ENCODE data around the gene SLC35E2B.
"Not testable (repeated sequence)": the region's sequence is repeated elsewhere in the genome, so short reads cannot be mapped to it uniquely, and the experiment has no call there.

SLC35E2B gene

DNA sequence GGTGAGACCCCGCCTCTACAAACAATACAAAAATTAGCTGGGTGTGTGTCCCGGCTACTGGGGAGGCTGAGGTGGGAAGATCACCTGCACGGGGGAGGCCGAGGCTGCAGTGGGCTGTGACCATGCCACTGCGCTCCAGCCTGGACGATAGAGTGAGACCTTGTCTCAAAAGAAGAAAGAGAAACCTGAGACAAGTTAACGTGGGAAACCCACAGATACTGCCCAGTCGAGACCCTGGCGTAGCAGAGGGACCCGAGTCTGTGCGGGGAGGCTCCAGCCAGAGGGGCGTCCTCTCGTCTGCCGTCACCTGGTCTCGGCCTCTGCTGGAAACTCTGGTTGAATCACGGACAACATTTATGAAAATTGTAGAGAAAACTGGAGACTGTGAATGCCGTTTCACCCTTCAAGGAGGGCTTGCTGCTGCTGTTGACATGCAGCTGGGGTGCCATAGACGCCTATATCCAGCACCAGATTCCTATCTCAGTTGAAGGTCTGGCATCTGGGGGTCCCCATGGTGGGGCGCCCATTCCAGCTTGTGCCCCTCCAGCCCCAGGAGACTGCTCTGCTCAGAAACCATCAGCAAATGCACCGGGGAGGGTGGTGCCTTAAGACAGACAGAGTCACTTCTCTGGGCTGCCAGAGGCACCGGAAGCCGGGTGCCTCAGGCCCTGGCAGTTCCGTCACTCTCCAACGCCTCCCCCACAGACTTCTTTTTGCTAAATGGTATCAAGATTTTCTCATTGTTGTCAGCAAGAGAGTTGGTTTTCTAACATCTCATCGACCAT lies 20.2 kb downstream of the SLC35E2B start:
- DNase-seq = no peak

DNA sequence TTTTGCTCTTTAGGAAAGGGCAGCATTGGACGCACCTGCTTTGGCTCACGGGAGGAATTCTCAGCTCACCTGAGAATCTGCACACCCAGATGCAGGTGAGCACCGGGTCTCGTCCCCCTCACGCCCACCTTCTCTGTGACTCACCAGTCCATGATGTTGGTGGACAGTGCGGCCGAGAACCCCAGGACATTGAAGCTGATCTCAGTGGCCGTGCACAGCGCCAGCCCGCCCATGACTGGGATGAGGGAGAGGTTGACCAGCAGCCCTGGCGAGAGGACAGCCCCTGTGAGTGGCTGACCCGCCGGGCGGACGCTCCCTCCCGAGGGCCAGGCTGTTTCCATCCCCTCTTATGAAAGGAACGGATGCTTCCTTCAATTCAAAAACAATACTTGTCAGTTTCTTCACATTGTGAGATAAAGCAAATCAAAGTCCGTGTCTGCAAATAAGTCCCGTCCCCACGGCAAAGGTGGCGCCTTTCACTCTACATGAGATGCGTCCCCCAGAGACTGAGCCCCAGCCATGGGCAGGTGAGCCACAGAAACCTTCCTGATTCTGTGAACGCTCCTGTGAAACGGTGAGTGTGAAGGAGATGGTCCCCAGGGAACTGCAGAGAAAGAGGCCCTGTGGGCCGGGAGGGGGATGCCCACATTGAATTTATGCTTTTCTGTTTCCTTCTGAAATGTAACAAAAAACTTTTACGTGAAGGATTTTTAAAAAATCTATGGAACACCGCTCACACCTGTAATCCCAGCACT lies 21.1 kb downstream of the SLC35E2B start:
- no peak for DNase-seq

DNA sequence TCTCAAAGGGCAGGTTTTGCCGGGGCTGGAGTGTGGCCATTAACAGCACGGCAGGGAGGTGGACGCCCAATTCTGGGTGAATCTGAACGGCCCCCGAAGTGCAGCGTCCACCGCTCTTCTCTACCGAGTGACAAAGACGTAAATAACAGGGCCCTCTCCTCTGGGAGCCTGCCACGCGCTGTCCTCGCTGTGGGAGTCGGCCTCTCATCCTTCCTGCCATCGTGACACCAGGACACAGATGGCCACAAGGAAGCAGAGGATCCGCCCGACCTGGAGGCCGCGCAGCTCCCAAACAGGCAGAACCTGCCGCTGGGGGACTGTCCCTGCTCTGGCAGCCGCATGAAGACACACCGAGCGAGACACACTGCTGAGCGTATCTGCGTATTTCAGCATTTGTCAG lies 21.7 kb downstream of the SLC35E2B start:
- DNase-seq = no peak

DNA sequence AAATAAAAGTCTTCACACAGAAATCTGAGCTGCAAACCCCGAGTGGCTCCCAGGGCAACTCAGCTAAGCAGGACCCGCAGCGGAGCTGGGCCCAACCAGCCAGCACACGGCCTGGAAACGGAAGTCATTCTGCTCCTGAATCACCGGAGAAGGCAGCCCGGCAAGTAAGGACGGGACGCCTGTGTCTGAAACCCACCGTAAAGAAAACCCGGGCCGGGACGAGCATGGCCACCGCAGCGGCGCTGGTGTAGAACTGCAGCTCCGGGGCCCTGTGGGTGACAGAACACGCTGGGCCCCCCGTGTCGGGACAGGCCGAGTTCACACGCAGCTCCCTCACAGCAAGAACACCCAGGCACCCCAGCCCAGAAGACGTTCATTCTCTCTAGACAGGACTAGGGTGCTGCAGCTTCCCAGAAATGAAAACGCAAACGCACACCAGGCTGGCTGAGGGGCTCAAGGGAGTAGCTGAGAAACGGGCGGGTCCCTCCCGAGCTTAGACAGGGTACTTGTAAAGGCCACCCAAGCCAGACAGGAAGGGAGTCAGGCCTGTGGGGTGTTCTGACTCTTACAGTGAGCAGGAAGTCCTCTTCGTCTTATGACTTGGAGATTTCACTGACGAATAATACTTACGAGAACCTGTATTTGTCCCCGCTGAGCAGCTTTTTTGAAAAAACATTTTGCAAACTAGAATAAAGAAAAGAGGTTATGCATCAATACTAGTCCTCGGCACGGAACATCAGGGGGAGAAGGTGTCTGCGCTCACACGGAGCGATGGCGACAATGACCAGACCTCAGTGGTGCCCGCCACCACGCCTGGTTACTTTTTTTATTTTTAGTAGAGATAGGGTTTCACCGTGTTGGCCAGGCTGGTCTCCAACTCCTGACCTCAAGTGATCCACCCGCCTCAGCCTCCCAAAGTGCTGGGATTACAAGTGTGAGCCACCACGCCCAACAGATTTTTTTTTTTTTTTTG lies 22.8 kb downstream of the SLC35E2B start:
- no peak for DNase-seq

DNA sequence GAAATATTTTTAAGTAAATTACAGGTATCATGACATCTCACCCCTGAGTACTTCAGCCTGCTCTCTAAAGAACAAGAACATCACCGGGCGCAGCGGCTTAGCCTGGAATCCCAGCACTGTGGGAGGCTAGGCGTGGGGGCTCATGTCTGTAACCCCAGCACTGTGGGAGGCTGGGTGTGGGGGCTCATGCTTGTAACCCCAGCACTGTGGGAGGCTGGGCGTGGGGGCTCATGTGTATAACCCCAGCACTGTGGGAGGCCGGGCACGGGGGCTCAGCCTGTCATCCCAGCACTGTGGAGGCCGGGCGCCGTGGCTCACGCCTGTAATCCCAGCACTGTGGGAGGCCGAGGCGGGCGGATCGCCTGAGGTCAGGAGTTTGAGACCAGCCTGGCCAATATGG lies 26.1 kb downstream of the SLC35E2B start:
- no peak for DNase-seq

DNA sequence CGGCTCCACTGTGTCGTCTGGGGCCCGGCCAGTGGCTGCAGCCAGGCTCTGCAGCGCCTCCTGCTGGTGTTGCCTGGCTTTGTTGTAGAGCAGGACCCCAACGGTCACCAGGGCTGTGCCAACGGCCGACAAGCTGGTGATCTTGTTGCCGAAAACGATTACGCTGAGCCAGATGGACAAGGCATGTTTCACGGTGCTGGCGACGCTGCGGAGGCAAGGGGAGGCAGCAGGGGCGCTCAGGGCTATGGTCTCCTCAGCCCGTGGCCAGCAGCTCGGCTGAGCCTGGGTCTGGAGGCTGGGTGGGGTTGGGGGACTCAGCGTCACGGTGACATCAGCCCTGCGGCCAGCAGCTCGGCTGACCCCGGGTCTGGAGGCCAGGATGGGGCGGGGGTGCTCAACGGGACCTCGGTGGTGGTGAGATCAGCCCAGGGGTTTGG lies 26.8 kb downstream of the SLC35E2B start:
- no peak for DNase-seq

DNA sequence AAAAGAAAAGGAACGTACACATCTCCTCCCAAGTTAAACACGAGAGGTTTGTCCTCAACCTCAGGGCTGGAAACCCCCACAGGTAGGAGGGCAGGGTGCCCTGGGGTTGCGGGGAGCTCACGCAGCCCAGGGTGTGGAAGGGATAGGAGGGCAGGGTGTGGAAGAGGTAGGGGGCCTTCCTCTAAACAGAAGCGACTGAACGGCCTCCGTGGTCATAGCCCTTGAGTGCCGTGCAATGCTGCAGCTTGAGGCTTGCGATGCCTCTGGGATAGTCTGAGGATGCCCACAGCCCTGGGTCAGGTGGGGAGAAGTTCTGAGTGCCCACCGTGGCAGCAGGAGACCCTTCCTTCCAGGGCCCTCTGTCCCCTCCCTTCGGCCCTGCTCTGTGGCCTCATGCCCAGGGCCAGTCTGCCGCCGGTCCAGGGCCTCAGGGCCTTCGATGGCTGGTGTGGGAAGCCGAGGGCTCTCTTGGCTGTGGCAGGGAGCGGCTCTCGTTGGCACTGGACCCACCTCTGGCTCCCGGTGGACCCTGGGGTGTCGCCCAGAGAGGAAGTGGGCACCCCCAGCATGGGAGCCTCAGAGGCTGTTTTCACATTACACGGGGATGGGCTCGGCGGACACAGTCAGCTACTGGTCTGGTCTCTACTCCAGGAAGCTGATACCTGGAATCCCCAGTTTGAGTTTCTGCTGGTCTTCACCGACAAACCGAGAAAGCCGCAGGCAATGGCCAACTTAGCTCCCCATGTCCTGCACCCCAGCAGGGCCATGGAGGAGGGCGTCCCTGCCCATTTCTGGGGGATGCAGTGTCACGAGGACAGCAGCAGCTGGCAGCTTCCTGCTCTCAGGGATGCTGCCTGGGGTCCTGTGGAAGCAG lies 27.4 kb downstream of the SLC35E2B start:
- DNase-seq = no peak

DNA sequence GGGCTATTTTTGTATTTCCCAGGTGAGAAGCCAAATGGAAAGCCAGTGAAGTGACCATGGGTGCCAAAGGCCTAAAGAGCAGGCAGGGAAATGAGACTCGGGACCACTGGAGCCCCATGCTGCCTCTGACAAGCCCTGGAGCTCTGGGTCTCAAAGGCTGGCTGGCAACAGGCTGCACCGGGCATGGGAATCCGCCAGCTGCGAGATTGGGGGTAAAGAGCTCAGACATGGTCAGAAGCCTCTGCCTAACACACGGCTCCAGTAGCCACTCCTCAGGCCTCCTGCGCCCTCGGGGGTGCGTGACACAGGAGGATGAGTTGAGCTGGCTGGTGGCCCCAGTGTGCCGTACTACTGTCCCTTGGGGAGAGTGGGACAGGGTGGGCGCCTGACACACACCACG lies 28.3 kb downstream of the SLC35E2B start:
- not testable (repeated sequence) for DNase-seq

DNA sequence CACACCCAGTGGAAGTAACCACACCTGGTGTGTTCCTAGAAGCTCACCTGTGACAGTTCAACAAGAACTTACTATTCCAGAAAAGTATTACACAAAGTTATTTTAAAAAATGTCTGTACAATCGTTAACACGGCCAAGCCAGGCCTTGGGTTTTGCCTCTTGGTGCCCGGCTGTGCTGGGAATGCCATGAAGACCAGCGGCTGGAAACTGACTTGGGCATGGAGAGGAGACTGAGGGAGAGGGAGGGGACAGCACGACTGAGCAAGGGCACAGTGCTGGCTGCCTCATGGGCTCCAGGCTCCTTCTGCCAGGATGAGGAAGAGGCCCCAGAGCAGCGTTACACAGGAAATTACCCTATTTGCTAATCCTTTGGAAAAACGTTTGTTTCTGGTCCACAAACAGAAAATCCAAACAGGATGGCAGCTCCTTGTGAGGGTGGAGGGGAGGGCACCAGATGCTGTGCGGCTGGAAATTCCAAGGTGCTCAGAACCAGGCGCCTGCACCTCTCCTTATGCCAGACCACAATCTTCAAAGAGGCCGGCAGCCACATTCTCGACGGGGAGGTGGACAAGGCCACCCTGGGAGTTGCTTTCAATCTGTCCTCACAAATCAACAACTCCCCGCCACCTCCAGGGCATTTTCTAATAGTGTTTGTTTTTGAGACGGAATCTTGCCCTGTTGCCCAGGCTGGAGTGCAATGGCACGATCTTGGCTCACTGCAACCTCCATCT lies 29.6 kb downstream of the SLC35E2B start:
- not testable (repeated sequence) for DNase-seq

DNA sequence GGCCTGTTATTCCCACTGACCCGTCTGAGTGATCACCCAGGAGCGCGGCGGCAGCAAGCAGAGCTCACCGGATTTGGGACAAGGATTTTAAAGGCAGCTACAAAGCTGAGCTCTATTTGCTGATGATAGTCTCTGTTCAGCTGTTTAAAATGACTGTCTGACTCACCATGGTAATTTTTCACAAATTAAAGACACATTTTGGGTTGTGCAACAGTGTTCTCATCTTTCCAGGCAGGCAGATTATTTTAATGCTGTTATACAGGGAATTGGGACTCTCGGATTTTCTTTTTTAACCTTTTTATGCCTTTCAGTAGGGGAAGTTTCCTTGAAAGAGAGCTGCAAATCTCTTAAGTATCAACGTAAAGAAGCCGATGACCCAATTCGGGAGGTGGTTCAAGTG lies 30.2 kb downstream of the SLC35E2B start:
- not testable (repeated sequence) for DNase-seq

DNA sequence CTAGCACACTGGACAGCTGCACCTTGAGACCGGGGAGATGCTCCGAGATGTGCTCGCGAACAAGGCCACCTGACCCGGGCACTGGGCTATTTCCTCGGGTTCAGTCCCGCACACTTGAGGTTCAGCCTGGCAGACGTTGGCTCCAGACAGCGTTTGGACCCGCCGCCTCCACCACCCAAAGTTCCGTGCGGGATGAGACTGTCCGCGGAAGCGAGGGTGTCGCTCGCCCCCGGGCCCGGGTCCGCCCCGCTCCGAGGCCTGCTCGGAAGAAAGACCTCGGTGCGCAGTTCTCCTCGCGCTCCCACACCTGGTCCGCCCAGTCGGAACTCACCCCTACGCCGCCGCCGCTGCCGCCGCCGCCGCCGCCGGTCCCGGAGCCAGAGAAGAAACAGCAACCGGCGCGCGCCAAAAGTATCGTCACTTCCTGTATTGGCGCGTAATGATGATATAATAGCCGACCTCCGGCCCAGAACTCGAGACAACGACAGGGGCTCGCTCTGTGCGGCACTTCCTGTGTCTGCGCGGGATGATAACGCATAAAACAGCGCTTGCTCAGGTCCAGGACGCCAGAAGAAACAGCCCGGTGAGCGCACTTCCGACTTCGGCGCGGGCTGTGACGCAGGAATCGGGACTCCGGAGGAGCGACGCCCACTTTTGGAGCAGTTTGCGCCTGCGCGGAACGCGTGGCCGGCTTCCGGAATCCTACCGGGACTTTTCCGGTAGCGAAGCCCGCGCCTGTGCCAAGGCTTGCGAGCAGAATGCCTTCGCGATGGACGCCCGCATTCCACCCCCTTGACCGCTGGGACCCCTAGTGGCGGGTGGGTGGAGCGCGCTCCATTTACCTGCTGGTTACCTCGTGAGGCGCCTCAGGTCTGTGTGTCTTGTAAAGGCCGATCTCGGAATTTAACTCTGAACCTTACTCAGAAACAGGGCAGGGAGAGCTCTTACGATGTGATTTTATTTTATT lies 33.7 kb downstream of the SLC35E2B start, which contains the start of gene CDK11B:
TSS of gene CDK11B (minus strand) at position 422 of the 967 bp plus-strand sequence. CDS start 1,519 bp downstream, outside the sequence.
- peak; percentile 87 to 92 for DNase-seq

DNA sequence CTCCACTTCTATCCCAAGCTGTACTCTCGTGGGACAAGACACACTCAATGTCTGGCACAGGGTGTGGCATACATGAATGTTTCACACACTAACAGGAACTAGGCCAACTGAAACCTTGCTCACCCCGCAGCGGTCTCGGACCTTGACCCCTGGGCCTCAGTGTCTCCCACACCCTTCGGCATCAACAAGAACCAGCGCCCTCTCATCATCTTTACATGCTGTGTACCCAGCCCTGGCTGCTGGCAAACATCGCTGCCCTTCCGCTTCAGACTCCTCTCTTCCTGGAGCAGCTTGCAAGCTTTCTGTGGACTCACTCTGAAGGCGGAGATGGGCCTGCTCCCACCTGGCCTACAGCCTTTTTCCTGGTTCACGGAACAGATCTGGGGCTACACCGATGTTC lies 44.3 kb downstream of the SLC35E2B start:
- not testable (repeated sequence) for DNase-seq

DNA sequence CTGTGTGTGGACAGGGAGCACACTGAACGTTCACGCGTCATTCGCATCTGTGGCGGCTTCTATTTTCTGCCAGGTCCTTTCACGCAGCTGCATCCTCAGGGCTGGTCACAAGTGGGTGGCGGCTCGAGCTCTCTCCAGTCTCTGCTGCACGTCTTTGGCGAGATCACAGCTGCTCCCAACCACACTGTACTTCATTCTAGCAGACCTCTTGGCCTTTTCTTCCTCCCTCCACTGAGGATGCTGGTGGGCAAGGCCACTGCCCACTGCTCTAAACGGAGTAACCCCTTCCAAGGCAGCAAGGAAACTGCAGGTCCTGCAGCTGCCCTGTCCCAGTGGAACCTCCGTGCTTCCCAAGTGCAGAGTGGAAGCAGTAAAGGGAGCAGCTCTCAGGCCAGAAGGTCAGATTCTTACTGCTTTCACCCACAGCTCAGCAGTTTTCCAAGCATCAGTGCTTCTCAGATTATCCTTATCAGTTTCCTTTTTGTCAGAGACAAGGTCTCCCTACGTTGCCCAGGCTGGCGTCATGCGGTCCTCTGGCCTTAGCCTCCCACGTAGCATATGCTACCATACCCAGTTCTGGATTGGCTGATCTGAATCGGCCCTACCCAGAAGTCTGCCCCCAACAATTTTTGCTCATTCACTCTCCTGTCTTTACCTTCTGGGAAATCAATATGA lies 44.9 kb downstream of the SLC35E2B start:
- not testable (repeated sequence) for DNase-seq

DNA sequence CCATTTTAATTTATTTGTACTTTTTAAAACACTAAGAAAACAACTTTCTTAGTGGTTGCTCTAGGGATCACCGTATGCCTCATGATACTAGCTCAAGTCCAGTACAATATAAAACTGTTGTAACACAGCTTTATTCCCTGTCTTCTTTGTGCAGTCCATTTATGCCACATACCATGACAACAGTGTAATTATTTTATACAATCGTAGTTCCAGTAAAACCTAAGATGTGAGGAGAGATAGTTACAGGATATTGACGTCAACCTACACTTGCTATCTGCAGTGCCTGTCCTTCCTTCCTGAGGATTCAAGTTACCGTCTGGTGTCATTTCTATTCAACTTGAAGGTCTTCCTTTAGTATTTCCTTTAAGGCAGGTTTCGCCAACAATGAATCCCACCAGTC lies 46.3 kb downstream of the SLC35E2B start:
- not testable (repeated sequence) for DNase-seq

DNA sequence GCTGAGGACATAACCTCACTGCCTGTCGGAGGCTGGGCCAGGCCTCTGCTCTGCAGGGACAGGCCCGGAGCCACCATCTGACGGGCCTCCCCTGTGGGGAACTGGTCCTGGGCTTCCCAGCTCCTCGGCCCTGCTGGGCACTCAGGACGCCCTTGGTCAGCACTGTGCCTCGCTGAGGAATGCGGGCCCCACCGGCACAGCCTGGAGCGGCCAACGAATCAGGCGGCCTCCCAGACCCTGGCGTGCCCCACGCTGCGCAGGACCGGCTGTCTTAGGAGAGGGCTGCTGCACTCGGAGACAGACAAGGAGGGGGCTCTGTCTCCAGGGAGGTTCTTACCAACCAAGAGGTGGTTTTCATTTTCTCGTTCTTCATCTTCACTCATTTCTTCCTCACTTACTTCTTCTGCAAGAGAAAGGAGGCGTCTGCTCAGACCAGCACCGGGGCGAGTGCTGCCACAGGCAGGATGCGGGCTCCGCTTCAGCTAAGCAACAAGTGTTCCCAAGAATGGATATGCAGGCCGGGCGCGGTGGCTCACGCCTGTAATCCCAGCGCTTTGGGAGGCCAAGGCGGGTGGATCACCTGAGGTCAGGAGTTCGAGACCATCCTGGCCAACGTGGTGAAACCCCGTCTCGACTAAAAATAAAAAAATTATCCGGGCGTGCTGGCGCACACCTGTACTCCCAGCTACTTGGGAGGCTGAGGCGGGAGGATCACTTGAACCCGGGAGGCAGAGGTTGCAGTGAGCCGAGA lies 51.7 kb downstream of the SLC35E2B start:
- DNase-seq = not testable (repeated sequence)

DNA sequence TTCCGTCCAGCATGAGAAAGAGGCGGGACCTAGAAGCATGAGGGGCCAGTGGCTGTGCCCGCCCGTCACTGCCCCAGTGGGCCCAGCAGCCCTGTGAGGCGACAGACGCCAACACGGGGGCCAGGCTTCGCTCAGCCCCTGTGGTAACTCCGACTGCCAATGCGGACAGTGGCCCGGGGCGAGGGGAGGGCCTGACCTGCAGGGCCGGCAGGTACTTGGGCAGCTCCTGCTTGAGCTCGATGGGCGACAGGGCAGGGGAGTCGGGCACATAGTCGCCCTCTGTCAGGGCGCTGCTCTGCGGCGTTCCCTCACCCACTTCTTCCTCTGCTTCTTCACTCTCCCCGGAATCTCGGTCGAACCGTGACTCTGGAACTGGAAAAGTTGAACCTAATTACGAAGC lies 52.5 kb downstream of the SLC35E2B start:
- DNase-seq = not testable (repeated sequence)

DNA sequence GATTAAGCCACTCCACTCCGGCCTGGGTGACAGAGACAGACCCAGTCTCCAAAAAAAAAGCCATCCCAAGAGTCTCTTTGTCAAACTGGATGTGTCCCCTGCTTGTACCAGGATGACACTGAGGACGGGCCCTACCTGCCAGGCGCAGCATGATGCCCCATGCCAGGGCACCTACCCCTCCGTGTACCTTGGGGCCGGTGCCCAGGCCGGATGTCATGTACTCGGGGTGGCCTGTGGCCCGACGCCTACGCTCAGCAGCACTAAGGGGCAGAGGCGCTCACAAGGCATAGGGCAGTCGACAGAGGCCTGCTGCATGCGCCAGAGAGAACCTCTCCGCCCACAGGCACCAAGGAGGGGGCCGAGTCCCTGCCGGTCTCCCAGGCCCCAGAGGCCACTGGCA lies 53.2 kb downstream of the SLC35E2B start:
- not testable (repeated sequence) for DNase-seq

DNA sequence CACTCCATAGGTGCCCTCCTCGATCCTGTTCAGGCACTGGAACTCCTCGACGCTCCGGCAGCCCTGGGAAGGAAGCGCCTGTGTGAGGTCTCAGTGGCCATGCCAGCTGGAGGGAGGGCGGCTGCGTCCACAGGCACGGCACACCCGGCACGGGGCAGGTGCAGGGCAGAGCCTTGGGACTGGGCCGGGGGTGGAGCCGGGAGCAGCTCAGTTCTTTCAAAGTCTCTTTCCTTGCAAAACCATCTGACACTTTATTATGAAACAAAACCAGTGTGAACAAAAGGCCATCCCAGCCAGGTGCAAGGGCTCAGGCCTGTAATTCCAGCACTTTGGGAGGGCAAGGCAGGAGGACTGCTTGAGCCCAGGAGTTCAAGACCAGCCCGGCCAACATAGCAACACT lies 54.1 kb downstream of the SLC35E2B start:
- not testable (repeated sequence) for DNase-seq

Data from NCI-H2081 (cell line).